Ectodermal cell (in vitro differentiated cells): Measurements from ENCODE around the gene TEDC2.

Source experiments
- H3K27ac ChIP-seq: 2 replicates; pipeline ENCODE4 v1.7.0; 2013; ENCODE audit warnings: mild to moderate bottlenecking, low read depth, low read length; ENCODE audit not compliant: insufficient read depth, poor library complexity, severe bottlenecking
- H3K27me3 ChIP-seq: 2 replicates; pipeline ENCODE4 v1.7.0; 2013; ENCODE audit warnings: mild to moderate bottlenecking, low read length; ENCODE audit not compliant: insufficient read depth, control insufficient read depth, poor library complexity, severe bottlenecking
- H3K36me3 ChIP-seq: one replicate; pipeline ENCODE4 v1.7.0; 2013; ENCODE audit warnings: low read length; ENCODE audit not compliant: control insufficient read depth, insufficient read depth
- H3K4me1 ChIP-seq: one replicate; pipeline ENCODE4 v1.7.0; 2013; ENCODE audit warnings: low read length; ENCODE audit not compliant: control insufficient read depth, insufficient read depth
- H3K4me3 ChIP-seq: 2 replicates; pipeline ENCODE4 v1.7.0; 2013; ENCODE audit warnings: low read depth, low read length, control low read depth; ENCODE audit not compliant: insufficient read depth
- H3K9me3 ChIP-seq: 2 replicates; pipeline ENCODE4 v1.7.0; 2013; ENCODE audit warnings: mild to moderate bottlenecking, low read length, moderate library complexity; ENCODE audit not compliant: control insufficient read depth
- WGBS, 2 experiments: methylation state at CpG; one replicate each; pipeline ENCODE4 v1.1.7; 2013; ENCODE audit warnings: missing lambda C conversion rate in 2 of 2; 5-methylcytosine and 5-hydroxymethylcytosine counted together

TEDC2 gene

GRCh38 chr16:2485811-2486507 is 26.1 kb downstream of the TEDC2 start:
- 93 to 94% methylated on average over 33 of the region's 33 CpGs for WGBS, 2 experiments
- Histone ChIP-seq H3K36me3 (no peaks in the 10 kb centered on the region), H3K9me3 (no peaks in the 10 kb centered on the region), H3K4me1 (peaks cover 4% of the 10 kb centered on the region), H3K27me3 (no peaks in the 10 kb centered on the region), H3K27ac (no peak overlapping the region), H3K4me3 (no peak overlapping the region)

- H3K9me3 ChIP-seq = no peaks in the 10 kb centered on the region
- H3K27ac ChIP-seq = no peak overlapping the region
- H3K36me3 ChIP-seq = no peaks in the 10 kb centered on the region
- H3K27me3 ChIP-seq = no peaks in the 10 kb centered on the region
- H3K4me1 ChIP-seq = peaks cover 4% of the 10 kb centered on the region
- no peak overlapping the region for H3K4me3 ChIP-seq
- WGBS, 2 experiments = 73 to 74% methylated on average over 29 of the region's 29 CpGs
These were observed 27.0 kb downstream of the TEDC2 start for GRCh38 chr16:2486645-2487516.

DNA sequence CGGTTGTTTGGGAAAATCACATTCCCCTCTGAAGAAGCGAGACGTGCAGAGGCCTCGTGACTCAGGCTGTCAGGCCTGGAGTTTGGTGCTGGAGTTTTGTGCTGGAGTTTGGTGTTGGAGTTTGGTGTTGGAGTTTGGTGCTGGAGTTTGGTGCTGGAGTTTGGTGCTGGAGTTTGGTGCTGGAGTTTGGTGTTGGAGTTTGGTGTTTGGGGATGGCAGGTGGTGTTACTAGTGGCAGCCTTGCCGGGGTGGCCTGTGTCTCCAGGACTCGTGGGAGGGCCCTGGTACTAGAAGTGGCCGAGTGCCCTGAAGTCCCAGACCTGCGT is 27.6 kb downstream of the TEDC2 start:
- Histone ChIP-seq H3K4me3 (no peak overlapping the region), H3K4me1 (peaks cover 4% of the 10 kb centered on the region), H3K27me3 (no peaks in the 10 kb centered on the region), H3K27ac (no peak overlapping the region), H3K9me3 (no peaks in the 10 kb centered on the region), H3K36me3 (no peaks in the 10 kb centered on the region)
- WGBS, 2 experiments = 90 to 93% methylated on average over 8 of the region's 8 CpGs

GRCh38 chr16:2487903-2488531 is 28.1 kb downstream of the TEDC2 start:
- H3K9me3 ChIP-seq = no peaks in the 10 kb centered on the region
- WGBS, 2 experiments = 92% methylated on average over 13 to 15 of the region's 15 CpGs
- H3K27me3 ChIP-seq = no peaks in the 10 kb centered on the region
- no peak overlapping the region for H3K4me3 ChIP-seq
- H3K36me3 ChIP-seq = no peaks in the 10 kb centered on the region
- no peak overlapping the region for H3K27ac ChIP-seq
- H3K4me1 ChIP-seq = peaks cover 4% of the 10 kb centered on the region

- Histone ChIP-seq H3K27me3 (no peaks in the 10 kb centered on the region), H3K27ac (no peak overlapping the region), H3K4me1 (peaks cover 4% of the 10 kb centered on the region), H3K4me3 (no peak overlapping the region), H3K9me3 (no peaks in the 10 kb centered on the region), H3K36me3 (no peaks in the 10 kb centered on the region)
- 94% methylated on average over 16 of the region's 16 CpGs for WGBS, 2 experiments
These were observed 29.7 kb downstream of the TEDC2 start for GRCh38 chr16:2489581-2489980.

GRCh38 chr16:2490190-2491105 is 30.5 kb downstream of the TEDC2 start:
- Histone ChIP-seq H3K9me3 (no peaks in the 10 kb centered on the region), H3K27me3 (no peaks in the 10 kb centered on the region), H3K27ac (no peak overlapping the region), H3K4me1 (peaks cover 4% of the 10 kb centered on the region), H3K36me3 (no peaks in the 10 kb centered on the region), H3K4me3 (no peak overlapping the region)
- WGBS, 2 experiments = 92 to 94% methylated on average over 23 of the region's 23 CpGs

DNA sequence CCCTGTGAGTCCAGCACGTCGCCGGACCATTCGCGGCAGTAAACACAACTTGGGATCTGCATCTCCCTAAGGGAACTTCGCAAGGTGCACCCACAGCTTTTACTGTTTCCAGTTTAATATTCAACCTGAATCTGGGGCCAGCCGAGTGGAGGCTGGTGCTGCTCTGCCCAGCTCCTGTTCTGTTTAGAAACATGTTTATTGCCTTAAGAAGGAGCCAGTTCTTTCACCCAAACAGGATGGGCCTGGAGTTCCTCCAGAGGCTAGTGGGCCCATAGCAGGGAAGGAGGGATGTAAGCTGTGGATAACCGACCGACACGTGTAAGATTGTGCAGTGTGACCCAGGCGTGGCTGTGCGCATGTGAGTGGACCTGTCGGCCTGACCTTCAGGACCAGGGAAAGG is 32.4 kb downstream of the TEDC2 start:
- Histone ChIP-seq H3K27me3 (no peaks in the 10 kb centered on the region), H3K36me3 (peaks cover 3% of the 10 kb centered on the region), H3K4me3 (no peak overlapping the region), H3K4me1 (no peaks in the 10 kb centered on the region), H3K27ac (no peak overlapping the region), H3K9me3 (no peaks in the 10 kb centered on the region)
- WGBS, 2 experiments = 95 to 96% methylated on average over 13 of the region's 13 CpGs

DNA sequence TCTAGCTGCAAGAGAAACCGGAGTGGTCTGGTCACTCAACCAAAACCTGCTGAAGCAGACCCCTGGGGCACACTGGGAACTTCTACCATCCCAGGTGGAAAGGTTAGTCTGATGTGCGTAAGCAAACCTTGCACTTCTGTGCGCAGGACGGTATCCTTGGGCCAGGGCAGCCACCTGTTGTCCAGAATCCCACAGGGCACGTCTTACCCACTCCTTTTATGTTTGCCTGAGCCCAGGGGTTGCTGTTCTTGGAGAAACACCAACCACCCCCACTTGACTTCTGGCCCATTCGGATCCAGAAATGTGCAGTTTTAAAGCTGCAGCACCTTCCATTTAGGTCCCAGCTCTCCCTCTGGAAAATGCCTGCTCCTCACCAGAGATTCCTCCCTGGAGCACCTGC is 33.7 kb downstream of the TEDC2 start:
- H3K36me3 ChIP-seq = peaks cover 4% of the 10 kb centered on the region
- H3K4me3 ChIP-seq = no peak overlapping the region
- no peaks in the 10 kb centered on the region for H3K27me3 ChIP-seq
- H3K9me3 ChIP-seq = no peaks in the 10 kb centered on the region
- H3K27ac ChIP-seq = no peak overlapping the region
- 94 to 96% methylated on average over 6 of the region's 6 CpGs for WGBS, 2 experiments
- no peaks in the 10 kb centered on the region for H3K4me1 ChIP-seq

DNA sequence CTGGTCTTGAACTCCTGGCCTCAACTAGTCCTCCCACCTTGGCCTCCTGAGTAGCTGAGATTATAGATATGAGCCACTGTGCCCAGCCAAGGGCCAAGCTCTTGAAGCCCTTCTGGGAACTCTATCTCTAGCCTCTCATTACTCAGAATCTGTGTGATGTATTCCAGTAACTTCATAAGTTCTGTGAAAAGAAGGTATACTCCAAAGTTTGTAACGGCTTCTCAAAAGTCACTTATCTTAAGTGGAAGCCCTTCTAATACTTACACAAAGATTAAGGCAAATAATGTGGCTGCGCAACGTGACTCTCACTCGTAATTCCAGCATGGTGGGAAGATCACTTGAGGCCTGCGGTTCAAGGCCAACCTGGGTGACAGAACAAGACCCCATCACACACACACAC is 34.7 kb downstream of the TEDC2 start:
- no peak overlapping the region for H3K4me3 ChIP-seq
- H3K27ac ChIP-seq = no peak overlapping the region
- no peaks in the 10 kb centered on the region for H3K9me3 ChIP-seq
- peaks cover 4% of the 10 kb centered on the region for H3K36me3 ChIP-seq
- H3K4me1 ChIP-seq = no peaks in the 10 kb centered on the region
- no peaks in the 10 kb centered on the region for H3K27me3 ChIP-seq
- 85 to 96% methylated on average over 4 to 5 of the region's 5 CpGs for WGBS, 2 experiments
